Ascending aorta (tissue), 2 donors: Measurements from ENCODE around the gene PSMB1. TPM values are rescaled to one million over a fixed set of nuclear protein-coding genes. Genes with fewer than 3 reads are reported as not detected.
A peak's percentile ranks its signal among the peaks of the same experiment; 100 is the strongest.

Experiments
- DNase-seq, 2 donors: peaks; one replicate each; pipeline ENCODE4 v3.0.0-alpha.2; 2019; ENCODE audit warnings: low spot score in 2 of 2
- H3K27ac ChIP-seq, 2 donors: fragments of 200-600 bp; sonication (generic); one replicate each; pipeline ENCODE4 v1.5.1; 2016 to 2017; ENCODE audit warnings: mild to moderate bottlenecking in 1 of 2
- H3K27me3 ChIP-seq: fragments of 200-600 bp; sonication (generic); one replicate; pipeline ENCODE4 v1.5.1; 2017
- H3K36me3 ChIP-seq, 2 donors: fragments of 200-600 bp; sonication (generic); one replicate each; pipeline ENCODE4 v1.5.1; 2016
- H3K4me1 ChIP-seq, 2 donors: fragments of 200-600 bp; sonication (generic); one replicate each; pipeline ENCODE4 v1.5.1; 2016 to 2017; ENCODE audit warnings: mild to moderate bottlenecking in 1 of 2
- H3K4me3 ChIP-seq, 2 donors: fragments of 200-600 bp; sonication (generic); one replicate each; pipeline ENCODE4 v1.5.1; 2016 to 2017; ENCODE audit warnings: mild to moderate bottlenecking in 1 of 2
- H3K9me3 ChIP-seq, 2 donors: fragments of 200-600 bp; sonication (generic); one replicate each; pipeline ENCODE4 v1.5.1; 2016
- CTCF ChIP-seq, 3 experiments: fragments of 200-600 bp in 2 of 3; fragments of 450-650 bp in 1 of 3; sonication (generic) in 2 of 3; IDR thresholded peaks; one replicate each; pipeline ENCODE4 v1.5.1; 2016 to 2019; ENCODE audit warnings: antibody characterized with exemption in 3 of 3, mild to moderate bottlenecking in 1 of 3, moderate library complexity in 1 of 3
- intact Hi-C: fragments of 100-400 bp; cut with DNase I; formaldehyde crosslinking; loops from one replicate; pipeline ENCODE4 v1.15.1; 2023
- total RNA-seq: library from RNA; depleted of rRNA; stranded (reverse); fragments of >200 nt; gene quantifications from one replicate; pipeline ENCODE4 v1.1.0, GENCODE V29; 2016

PSMB1 gene
- total RNA-seq, 1 donor from 2014 or later, result 120 TPM

- TF ChIP-seq CTCF (IDR thresholded peaks at IDR 0.05), result no peak
- no peak overlapping the region for H3K27ac ChIP-seq
- DNase-seq, result no peak
- H3K9me3 ChIP-seq, result no peaks in the 10 kb centered on the region
- no peaks in the 10 kb centered on the region for H3K27me3 ChIP-seq
- intact Hi-C loops, result no loop called here
- H3K4me1 ChIP-seq, result no peaks in the 10 kb centered on the region
- no peak overlapping the region for H3K4me3 ChIP-seq
- H3K36me3 ChIP-seq, result peaks cover 52 to 72% of the 10 kb centered on the region in 2 donors
Observed at GRCh38 chr6:170564936-170565530, 11.9 kb upstream of the PSMB1 start.

- H3K27ac ChIP-seq, result no peak overlapping the region
- H3K36me3 ChIP-seq, result peaks cover 47 to 55% of the 10 kb centered on the region in 2 donors
- intact Hi-C loops, result no loop called here
- no peaks in the 10 kb centered on the region for H3K9me3 ChIP-seq
- no peaks in the 10 kb centered on the region for H3K27me3 ChIP-seq
- TF ChIP-seq CTCF (IDR thresholded peaks at IDR 0.05), result no peak
- H3K4me3 ChIP-seq, result no peak overlapping the region
- no peak for DNase-seq
- no peaks in the 10 kb centered on the region for H3K4me1 ChIP-seq
Observed at GRCh38 chr6:170561555-170561954, 8.4 kb upstream of the PSMB1 start.

- H3K27ac ChIP-seq, result no peak overlapping the region
- H3K27me3 ChIP-seq, result no peaks in the 10 kb centered on the region
- H3K36me3 ChIP-seq, result peaks cover 7 to 11% of the 10 kb centered on the region in 2 donors
- intact Hi-C loops, result no loop called here
- DNase-seq, result no peak
- no peaks in the 10 kb centered on the region for H3K9me3 ChIP-seq
- H3K4me1 ChIP-seq, result peaks cover 8 to 22% of the 10 kb centered on the region in 2 donors
- no peak for TF ChIP-seq CTCF (IDR thresholded peaks at IDR 0.05)
- H3K4me3 ChIP-seq, result peak overlapping the region; percentile 75 to 98
Observed at GRCh38 chr6:170555305-170555704, 2.2 kb upstream of the PSMB1 start.

GRCh38 chr6:170554796-170555137 lies 1.7 kb upstream of the PSMB1 start:
- H3K4me1 ChIP-seq, result peaks cover 8 to 28% of the 10 kb centered on the region in 2 donors
- no peak for TF ChIP-seq CTCF (IDR thresholded peaks at IDR 0.05)

GRCh38 chr6:170554013-170554795 lies 1.1 kb upstream of the PSMB1 start, which contains the start of gene TBP:
TBP (plus strand) TSS chr6:170554369; CDS start chr6:170557030, 2,661 bp downstream.
- intact Hi-C loops, result loop anchor here (1.0 kb wide), 3 partner anchors 30 to 852 kb away; partner anchors contain the start of genes C6orf120, DYNLT2, ERMARD and PDCD2

More at GRCh38 chr6:170554796-170555137, 1.7 kb upstream of the PSMB1 start:
- H3K9me3 ChIP-seq, result no peaks in the 10 kb centered on the region
- no peaks in the 10 kb centered on the region for H3K27me3 ChIP-seq
- H3K36me3 ChIP-seq, result peaks cover 7 to 9% of the 10 kb centered on the region in 2 donors
- H3K27ac ChIP-seq, result peak overlapping the region; percentile 94
- intact Hi-C loops, result loop anchor here (1.0 kb wide), 3 partner anchors 30 to 852 kb away; partner anchors contain the start of genes C6orf120, DYNLT2, ERMARD and PDCD2
- peak overlapping the region; percentile 75 to 98 for H3K4me3 ChIP-seq
- no peak for DNase-seq

More at GRCh38 chr6:170554013-170554795, 1.1 kb upstream of the PSMB1 start, which contains the start of gene TBP:
- Histone ChIP-seq H3K27me3 (no peaks in the 10 kb centered on the region), H3K9me3 (no peaks in the 10 kb centered on the region), H3K4me3 (peak within 1 kb of the TSS; percentile 75 to 98), H3K36me3 (peaks cover 4 to 7% of the 10 kb centered on the region in 2 donors), H3K27ac (peak within 1 kb of the TSS; percentile 94), H3K4me1 (peaks cover 8 to 29% of the 10 kb centered on the region in 2 donors)
- TF ChIP-seq CTCF (IDR thresholded peaks at IDR 0.05), result no peak
- peak; percentile 95 to 99 for DNase-seq
